Tibial nerve (tissue), 4 donors: ENCODE data around the gene BRCA2. TPM values are rescaled to one million over a fixed set of nuclear protein-coding genes. Genes with fewer than 3 reads are reported as not detected.

Source experiments
- DNase-seq, 2 donors: peaks; one replicate each; pipeline ENCODE4 v3.0.0-alpha.2; 2019; ENCODE audit warnings: low spot score in 2 of 2
- H3K27ac ChIP-seq, 4 donors: fragments of 200-600 bp; sonication (generic) in 3 of 4; one replicate each; pipeline ENCODE4 v1.5.1; 2017 to 2019; ENCODE audit warnings: mild to moderate bottlenecking in 1 of 4
- H3K27me3 ChIP-seq, 2 donors: fragments of 200-600 bp; sonication (generic) in 1 of 2; one replicate each; pipeline versions ENCODE4 v1.5.1 to v1.6.0; 2017 to 2019
- H3K36me3 ChIP-seq, 3 donors: fragments of 200-600 bp; sonication (generic); one replicate each; pipeline ENCODE4 v1.5.1; 2018 to 2019
- H3K4me1 ChIP-seq, 4 donors: fragments of 200-600 bp; sonication (generic) in 3 of 4; one replicate each; pipeline ENCODE4 v1.5.1; 2017 to 2019
- H3K4me3 ChIP-seq, 4 donors: fragments of 200-600 bp; sonication (generic) in 3 of 4; one replicate each; pipeline ENCODE4 v1.5.1; 2017 to 2019; ENCODE audit warnings: mild to moderate bottlenecking in 1 of 4, moderate library complexity in 1 of 4
- H3K9me3 ChIP-seq, 4 donors: fragments of 200-600 bp; sonication (generic) in 3 of 4; one replicate each; pipeline ENCODE4 v1.5.1; 2017 to 2019
- EP300 ChIP-seq, 2 donors: sonication (generic); formaldehyde crosslinking; IDR thresholded peaks; one replicate each; pipeline ENCODE4 v1.6.1; 2017; ENCODE audit warnings: antibody characterized with exemption in 2 of 2, mild to moderate bottlenecking in 1 of 2
- POLR2A ChIP-seq, 2 donors: fragments of 450-650 bp; IDR thresholded peaks; one replicate each; pipeline ENCODE4 v1.6.1; 2017; ENCODE audit warnings: antibody characterized with exemption in 2 of 2, mild to moderate bottlenecking in 2 of 2, moderate library complexity in 2 of 2
- WGBS, 2 donors: methylation state at CpG; one replicate each; pipeline ENCODE4 v1.1.5; 2018; 5-methylcytosine and 5-hydroxymethylcytosine counted together
- total RNA-seq, 4 donors: library from RNA; depleted of rRNA; stranded (reverse); fragments of >200 nt; gene quantifications; one replicate each; pipeline ENCODE4 v1.1.0, GENCODE V29; 2016
- TF ChIP-seq, protein P1 (sequence below), 5 experiments: fragments of 200-600 bp in 3 of 5; fragments of 450-650 bp in 2 of 5; sonication (generic) in 3 of 5; IDR thresholded peaks; one replicate each; pipeline ENCODE4 v1.5.1; 2016 to 2019; ENCODE audit warnings: antibody characterized with exemption in 5 of 5, mild to moderate bottlenecking in 3 of 5, moderate library complexity in 2 of 5

The BRCA2 gene
- total RNA-seq, 4 donors from 2014 or later: 0.39 to 5.4 (median 2.1) TPM

- TF ChIP-seq, protein P1, sequence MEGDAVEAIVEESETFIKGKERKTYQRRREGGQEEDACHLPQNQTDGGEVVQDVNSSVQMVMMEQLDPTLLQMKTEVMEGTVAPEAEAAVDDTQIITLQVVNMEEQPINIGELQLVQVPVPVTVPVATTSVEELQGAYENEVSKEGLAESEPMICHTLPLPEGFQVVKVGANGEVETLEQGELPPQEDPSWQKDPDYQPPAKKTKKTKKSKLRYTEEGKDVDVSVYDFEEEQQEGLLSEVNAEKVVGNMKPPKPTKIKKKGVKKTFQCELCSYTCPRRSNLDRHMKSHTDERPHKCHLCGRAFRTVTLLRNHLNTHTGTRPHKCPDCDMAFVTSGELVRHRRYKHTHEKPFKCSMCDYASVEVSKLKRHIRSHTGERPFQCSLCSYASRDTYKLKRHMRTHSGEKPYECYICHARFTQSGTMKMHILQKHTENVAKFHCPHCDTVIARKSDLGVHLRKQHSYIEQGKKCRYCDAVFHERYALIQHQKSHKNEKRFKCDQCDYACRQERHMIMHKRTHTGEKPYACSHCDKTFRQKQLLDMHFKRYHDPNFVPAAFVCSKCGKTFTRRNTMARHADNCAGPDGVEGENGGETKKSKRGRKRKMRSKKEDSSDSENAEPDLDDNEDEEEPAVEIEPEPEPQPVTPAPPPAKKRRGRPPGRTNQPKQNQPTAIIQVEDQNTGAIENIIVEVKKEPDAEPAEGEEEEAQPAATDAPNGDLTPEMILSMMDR (IDR thresholded peaks at IDR 0.05): no peak
- TF ChIP-seq EP300 (IDR thresholded peaks at IDR 0.05) (no peak), POLR2A (IDR thresholded peaks at IDR 0.05) (no peak)
- Histone ChIP-seq H3K4me1 (no peaks in the 10 kb centered on the region), H3K4me3 (no peak overlapping the region), H3K27me3 (no peaks in the 10 kb centered on the region), H3K9me3 (no peaks in the 10 kb centered on the region), H3K36me3 (peaks cover 0 to 3% (median 0%) of the 10 kb centered on the region in 3 donors), H3K27ac (no peak overlapping the region)
- no peak for DNase-seq
- WGBS, 2 donors: 39 to 42% methylated on average over 8 of the region's 8 CpGs
Measured at GRCh38 chr13:32300406-32300805, 14.9 kb upstream of the BRCA2 start.

GRCh38 chr13:32300920-32301319, 14.4 kb upstream of the BRCA2 start:
- Histone ChIP-seq H3K4me3 (no peak overlapping the region), H3K4me1 (no peaks in the 10 kb centered on the region), H3K27ac (no peak overlapping the region), H3K27me3 (no peaks in the 10 kb centered on the region), H3K36me3 (no peaks in the 10 kb centered on the region), H3K9me3 (no peaks in the 10 kb centered on the region)
- no peak for TF ChIP-seq POLR2A (IDR thresholded peaks at IDR 0.05)
- TF ChIP-seq, protein P1 (IDR thresholded peaks at IDR 0.05): no peak
- TF ChIP-seq EP300 (IDR thresholded peaks at IDR 0.05): no peak
- DNase-seq: no peak
- 92 to 96% methylated on average over 1 of the region's 1 CpG for WGBS, 2 donors

- no peak for TF ChIP-seq EP300 (IDR thresholded peaks at IDR 0.05)
- Histone ChIP-seq H3K27ac (no peak overlapping the region), H3K36me3 (no peaks in the 10 kb centered on the region), H3K4me1 (no peaks in the 10 kb centered on the region), H3K27me3 (no peaks in the 10 kb centered on the region), H3K9me3 (no peaks in the 10 kb centered on the region), H3K4me3 (no peak overlapping the region)
- no peak for DNase-seq
- 82 to 87% methylated on average over 2 of the region's 2 CpGs for WGBS, 2 donors
Measured at GRCh38 chr13:32302461-32302860, 12.8 kb upstream of the BRCA2 start.

- Histone ChIP-seq H3K9me3 (no peaks in the 10 kb centered on the region), H3K4me3 (no peak overlapping the region), H3K27ac (no peak overlapping the region), H3K36me3 (no peaks in the 10 kb centered on the region), H3K4me1 (peaks cover 0 to 11% (median 4%) of the 10 kb centered on the region in 4 donors), H3K27me3 (no peaks in the 10 kb centered on the region)
- DNase-seq: no peak
- no peak for TF ChIP-seq EP300 (IDR thresholded peaks at IDR 0.05)
- no peak for TF ChIP-seq POLR2A (IDR thresholded peaks at IDR 0.05)
- TF ChIP-seq, protein P1 (IDR thresholded peaks at IDR 0.05): no peak
Measured at GRCh38 chr13:32305646-32306045, 9.7 kb upstream of the BRCA2 start.

- H3K27ac ChIP-seq: peak overlapping the region in 1 of 4 donors; percentile 32
- H3K4me3 ChIP-seq: peak overlapping the region in 1 of 4 donors; percentile 36
- no peaks in the 10 kb centered on the region for H3K36me3 ChIP-seq
- H3K27me3 ChIP-seq: no peaks in the 10 kb centered on the region
- H3K4me1 ChIP-seq: peaks cover 0 to 12% (median 4%) of the 10 kb centered on the region in 4 donors
- DNase-seq: no peak
- WGBS, 2 donors: 27 to 39% methylated on average over 10 of the region's 10 CpGs
- TF ChIP-seq, protein P1 (IDR thresholded peaks at IDR 0.05): no peak
- no peak for TF ChIP-seq POLR2A (IDR thresholded peaks at IDR 0.05)
- no peak for TF ChIP-seq EP300 (IDR thresholded peaks at IDR 0.05)
- H3K9me3 ChIP-seq: no peaks in the 10 kb centered on the region
Measured at GRCh38 chr13:32309312-32310133, 5.8 kb upstream of the BRCA2 start.
